CD1c-positive myeloid dendritic cell (primary cell): ENCODE results near the gene RHOF.
A peak's percentile ranks its signal among the peaks of the same experiment; 100 is the strongest.

Experiments
- DNase-seq: peaks from one replicate; pipeline ENCODE4 v3.0.0-alpha.2; 2016; ENCODE audit errors: extremely low spot score

The RHOF gene

GRCh38 chr12:121819212-121819949 lies 25.9 kb upstream of the RHOF start:
- no peak for DNase-seq

GRCh38 chr12:121817648-121818043 lies 24.2 kb upstream of the RHOF start:
- no peak for DNase-seq

- DNase-seq: no peak
Measured at GRCh38 chr12:121816925-121817647, 23.6 kb upstream of the RHOF start.

GRCh38 chr12:121815263-121815662 lies 21.8 kb upstream of the RHOF start:
- no peak for DNase-seq

GRCh38 chr12:121814429-121815119 lies 21.1 kb upstream of the RHOF start:
- no peak for DNase-seq

GRCh38 chr12:121813951-121814350 lies 20.5 kb upstream of the RHOF start:
- DNase-seq: no peak

GRCh38 chr12:121812921-121813896 lies 19.7 kb upstream of the RHOF start:
- peak; percentile 21 for DNase-seq

GRCh38 chr12:121812320-121812871 lies 18.9 kb upstream of the RHOF start:
- peak; percentile 31 for DNase-seq

GRCh38 chr12:121811434-121812319 lies 18.2 kb upstream of the RHOF start:
- DNase-seq: peak; percentile 82

GRCh38 chr12:121810833-121811433 lies 17.4 kb upstream of the RHOF start:
- peak; percentile 26 for DNase-seq

GRCh38 chr12:121810234-121810817 lies 16.8 kb upstream of the RHOF start:
- no peak for DNase-seq

- no peak for DNase-seq
Measured at GRCh38 chr12:121809712-121810116, 16.2 kb upstream of the RHOF start.

- no peak for DNase-seq
Measured at GRCh38 chr12:121808623-121809022, 15.1 kb upstream of the RHOF start.

GRCh38 chr12:121807642-121808347 lies 14.3 kb upstream of the RHOF start:
- no peak for DNase-seq

GRCh38 chr12:121806546-121807423 lies 13.3 kb upstream of the RHOF start:
- DNase-seq: no peak

- peak; percentile 23 for DNase-seq
Measured at GRCh38 chr12:121806009-121806545, 12.6 kb upstream of the RHOF start.
